ENCODE data around the gene M6PR.
"Not testable (repeated sequence)": the region's sequence is repeated elsewhere in the genome, so short reads cannot be mapped to it uniquely, and the experiment has no call there.

M6PR gene

GRCh38 chr12:8911606-8912268 lies 37.7 kb downstream of the M6PR start:
- DNase-seq, result no peak

- no peak for DNase-seq
Observed at GRCh38 chr12:8909752-8910151, 39.7 kb downstream of the M6PR start.

GRCh38 chr12:8907513-8907912 lies 41.9 kb downstream of the M6PR start:
- peak in 1 of 2 experiments; percentile 14 for DNase-seq

GRCh38 chr12:8906266-8907180 lies 42.9 kb downstream of the M6PR start:
- no peak for DNase-seq

DNA sequence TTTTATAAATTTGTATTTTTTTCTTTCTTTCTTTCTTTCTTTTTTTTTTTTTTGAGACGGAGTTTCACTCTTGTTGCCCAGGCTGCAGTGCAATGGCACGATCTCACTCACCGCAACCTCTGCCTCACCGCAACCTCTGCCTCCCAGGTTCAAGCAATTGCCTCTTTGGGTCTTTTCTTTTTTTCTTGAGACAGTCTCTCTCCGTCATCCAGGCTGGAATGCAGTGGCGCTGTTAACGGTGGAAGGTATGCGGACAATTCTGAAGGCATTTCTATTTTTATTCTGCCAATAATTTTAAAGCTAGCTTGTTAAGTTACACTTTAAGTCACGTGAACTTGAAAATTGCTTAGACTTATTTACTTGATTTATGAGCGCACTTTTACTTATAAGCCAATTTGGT lies 43.9 kb downstream of the M6PR start:
- DNase-seq, result no peak

DNA sequence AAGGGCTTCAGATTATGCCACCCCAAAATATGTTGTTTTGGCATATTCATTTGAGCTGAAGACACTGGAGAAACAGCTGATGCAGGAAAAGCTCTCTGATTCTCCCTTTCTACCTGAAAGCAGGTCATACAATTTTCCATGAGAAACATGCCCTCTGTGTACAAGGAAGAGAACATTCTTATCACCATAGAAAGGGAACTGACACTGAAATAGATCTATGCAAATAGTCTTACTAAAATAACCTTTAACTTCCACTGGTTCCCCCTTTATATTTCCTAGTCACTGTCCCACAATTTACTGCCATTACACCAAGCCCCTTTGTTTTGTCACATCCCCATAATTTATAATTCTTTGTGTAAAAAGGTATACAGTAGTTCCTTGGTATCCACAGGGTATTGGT lies 44.8 kb downstream of the M6PR start:
- DNase-seq, result peak in 1 of 2 experiments; percentile 18

DNA sequence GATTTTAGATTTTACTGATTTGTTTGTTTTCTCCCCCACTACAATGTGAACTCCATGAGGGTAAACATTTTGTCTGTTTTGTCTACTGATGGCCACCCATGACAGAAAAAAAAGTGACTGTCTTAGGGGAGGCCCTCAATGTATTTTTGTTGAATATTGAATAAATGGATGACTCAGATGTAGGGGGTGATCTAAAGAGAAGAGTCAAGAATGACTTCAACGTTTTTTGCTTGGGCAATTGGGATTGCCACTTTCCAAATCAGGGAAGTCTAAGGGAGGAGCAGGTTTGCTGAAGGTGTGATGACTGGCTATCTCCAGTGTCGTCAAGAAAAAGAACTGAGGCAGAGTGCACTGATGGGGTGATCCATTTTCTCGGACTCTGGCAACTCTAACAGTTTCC lies 45.8 kb downstream of the M6PR start:
- DNase-seq, result no peak

DNA sequence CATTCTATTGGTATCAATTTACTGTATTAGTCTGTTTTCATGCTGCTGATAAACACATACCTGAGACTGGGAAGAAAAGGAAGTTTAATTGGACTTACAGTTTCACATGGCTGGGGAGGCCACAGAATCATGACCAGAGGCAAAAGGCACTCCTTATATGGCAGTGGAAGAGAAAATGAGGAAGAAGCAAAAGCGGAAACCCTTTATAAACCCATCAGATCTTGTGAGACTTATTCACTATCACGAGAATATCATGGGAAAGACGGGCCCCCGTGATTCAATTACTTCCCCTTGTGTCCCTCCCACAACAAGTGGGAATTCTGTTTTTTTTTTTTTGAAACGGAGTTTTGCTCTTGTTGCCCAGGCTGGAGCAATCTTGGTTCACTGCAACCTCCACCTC lies 46.7 kb downstream of the M6PR start:
- not testable (repeated sequence) for DNase-seq

- DNase-seq, result no peak
Observed at GRCh38 chr12:8899830-8900229, 49.6 kb downstream of the M6PR start.

DNA sequence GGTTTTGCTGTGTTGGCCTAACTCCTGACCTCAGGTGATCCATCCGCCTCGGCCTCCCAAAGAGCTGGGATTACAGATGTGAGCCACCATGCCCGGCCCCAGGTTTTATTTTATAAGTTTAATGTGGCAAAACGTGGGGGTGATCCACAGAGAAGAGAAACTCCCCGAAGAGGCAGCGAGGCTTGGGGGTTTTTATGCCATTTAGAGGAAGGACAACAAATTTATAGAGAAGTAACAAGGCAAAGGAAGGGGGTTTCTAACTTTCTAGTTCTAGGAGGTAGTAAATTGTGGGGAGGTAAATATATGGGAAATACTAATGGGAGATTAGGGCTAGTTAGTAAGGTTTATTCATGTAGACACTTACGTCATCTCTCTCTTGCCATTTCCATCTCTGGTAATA lies 52.4 kb downstream of the M6PR start:
- no peak for DNase-seq

DNA sequence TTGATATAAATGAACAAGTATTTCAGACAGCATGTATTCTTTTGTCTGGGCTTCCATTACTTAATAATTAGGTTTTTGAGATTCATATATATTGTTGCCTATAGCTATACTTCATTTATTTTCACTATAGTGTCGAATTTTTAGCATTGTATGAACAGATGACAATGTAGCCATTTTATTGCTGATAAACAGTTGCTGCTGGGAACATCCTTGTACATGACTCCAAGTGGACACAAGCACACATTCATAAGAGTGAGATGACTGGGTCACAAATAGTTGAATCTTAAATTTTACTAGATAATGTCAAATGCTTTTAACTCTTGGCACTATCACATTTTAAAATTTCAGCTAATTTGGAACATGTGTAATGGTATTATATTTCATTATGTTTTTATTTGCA lies 54.5 kb downstream of the M6PR start:
- no peak for DNase-seq

DNA sequence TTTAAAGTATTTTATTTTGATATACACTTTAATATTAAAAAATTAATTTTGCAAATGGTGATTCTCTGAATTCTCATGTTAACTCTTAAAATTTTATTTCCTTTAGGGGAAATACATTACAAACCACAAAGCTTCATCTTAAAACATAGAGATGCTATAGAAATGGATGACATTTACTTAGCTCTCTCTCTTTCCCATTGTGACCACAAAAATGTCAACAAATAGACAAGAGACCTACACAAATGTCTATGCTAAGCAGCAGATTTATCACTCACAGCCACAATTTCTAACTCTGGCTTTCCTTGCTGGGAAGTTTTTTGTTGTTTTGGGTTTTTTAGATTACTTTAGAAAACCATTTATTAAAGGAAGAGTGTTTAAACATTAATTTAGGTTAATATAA lies 55.1 kb downstream of the M6PR start:
- DNase-seq, result no peak

DNA sequence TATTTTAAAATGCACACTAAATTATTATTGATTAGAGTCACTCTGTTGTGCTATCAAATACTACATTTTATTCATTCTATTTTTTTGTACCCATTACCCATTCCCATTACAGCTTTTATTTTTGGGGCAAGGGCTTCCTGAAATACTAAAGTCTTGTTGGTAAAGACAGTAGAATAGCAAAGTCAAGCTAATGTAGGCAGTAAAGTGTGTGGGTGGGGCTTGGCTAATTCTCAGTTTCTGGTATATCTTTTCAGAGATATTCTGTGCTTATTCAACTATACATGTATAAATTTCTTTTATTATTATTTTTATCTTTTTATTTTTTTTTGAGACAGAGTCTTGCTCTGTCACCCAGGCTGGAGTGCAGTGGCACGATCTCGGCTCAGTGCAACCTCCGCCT lies 57.5 kb downstream of the M6PR start:
- no peak for DNase-seq
